Fibroblast of lung (primary cell): ENCODE data around the gene PSMD9.
"Not testable (repeated sequence)": the region's sequence is repeated elsewhere in the genome, so short reads cannot be mapped to it uniquely, and the experiment has no call there.

Source experiments
- EZH2 ChIP-seq: IDR thresholded peaks from 2 replicates; pipeline ENCODE4 v1.5.1; 2012; ENCODE audit warnings: low read length, control low read depth, mild to moderate bottlenecking; ENCODE audit errors: missing control alignments
- TF ChIP-seq, protein P1 (sequence below), 2 donors: IDR thresholded peaks in 1 of 2; conservative IDR thresholded peaks in 1 of 2; 1 replicate in 1 of 2; 2 replicates in 1 of 2; pipeline ENCODE4 v1.5.1; 2011 to 2012; ENCODE audit warnings: low read length in 2 of 2, control low read depth in 1 of 2, inconsistent platforms in 1 of 2, low read depth in 1 of 2, mild to moderate bottlenecking in 1 of 2

DNA sequence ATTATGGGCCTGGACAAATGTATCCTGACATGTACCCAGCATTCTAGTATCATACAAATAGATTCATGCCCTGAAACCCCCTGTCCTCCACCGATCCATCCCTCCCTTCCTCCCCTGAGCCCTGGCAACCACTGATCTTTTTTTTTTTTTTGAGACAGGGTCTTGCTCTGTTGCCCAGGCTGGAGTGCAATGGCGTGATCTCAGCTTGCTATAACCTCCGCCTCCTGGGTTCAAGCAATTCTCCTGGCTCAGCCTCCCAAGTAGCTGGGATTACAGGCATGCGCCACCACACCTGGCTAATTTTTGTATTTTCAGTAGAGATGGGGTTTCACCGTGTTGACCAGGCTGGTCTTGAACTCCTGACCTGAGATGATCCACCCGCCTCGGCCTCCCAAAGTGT lies 41.0 kb downstream of the PSMD9 start:
- TF ChIP-seq, protein P1, sequence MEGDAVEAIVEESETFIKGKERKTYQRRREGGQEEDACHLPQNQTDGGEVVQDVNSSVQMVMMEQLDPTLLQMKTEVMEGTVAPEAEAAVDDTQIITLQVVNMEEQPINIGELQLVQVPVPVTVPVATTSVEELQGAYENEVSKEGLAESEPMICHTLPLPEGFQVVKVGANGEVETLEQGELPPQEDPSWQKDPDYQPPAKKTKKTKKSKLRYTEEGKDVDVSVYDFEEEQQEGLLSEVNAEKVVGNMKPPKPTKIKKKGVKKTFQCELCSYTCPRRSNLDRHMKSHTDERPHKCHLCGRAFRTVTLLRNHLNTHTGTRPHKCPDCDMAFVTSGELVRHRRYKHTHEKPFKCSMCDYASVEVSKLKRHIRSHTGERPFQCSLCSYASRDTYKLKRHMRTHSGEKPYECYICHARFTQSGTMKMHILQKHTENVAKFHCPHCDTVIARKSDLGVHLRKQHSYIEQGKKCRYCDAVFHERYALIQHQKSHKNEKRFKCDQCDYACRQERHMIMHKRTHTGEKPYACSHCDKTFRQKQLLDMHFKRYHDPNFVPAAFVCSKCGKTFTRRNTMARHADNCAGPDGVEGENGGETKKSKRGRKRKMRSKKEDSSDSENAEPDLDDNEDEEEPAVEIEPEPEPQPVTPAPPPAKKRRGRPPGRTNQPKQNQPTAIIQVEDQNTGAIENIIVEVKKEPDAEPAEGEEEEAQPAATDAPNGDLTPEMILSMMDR (conservative IDR thresholded peaks at IDR 0.05 in 1 of 2, IDR thresholded peaks at IDR 0.05 in 1 of 2; ENCODE audit: low read depth in 1 of 2, low read length in 2 of 2) = not testable (repeated sequence)
- not testable (repeated sequence) for TF ChIP-seq EZH2
